SK-N-SH (cell line): ENCODE data around the gene KCNB1. TPM values are rescaled to one million over a fixed set of nuclear protein-coding genes. Genes with fewer than 3 reads are reported as not detected.

ENCODE experiments used
- CTCF ChIA-PET: fragments of 300-600, 350-600 bp; formaldehyde crosslinking; extraction: SDS; loops from one replicate; lab custom pipeline; 2021; lab: Yijun Ruan, JAX
- POLR2A ChIA-PET: fragments of 350-600 bp; sonication (Branson Sonifier 250); formaldehyde crosslinking; extraction: SDS; loops from one replicate; lab custom pipeline; 2020; ENCODE audit warnings: antibody characterized with exemption, inconsistent platforms; lab: Yijun Ruan, JAX
- DNase-seq: peaks from one replicate; pipeline ENCODE4 v3.0.0; 2012
- H2AFZ ChIP-seq: fragments of 200-600 bp; sonication (generic); 2 replicates; pipeline ENCODE4 v1.8.1; 2016; ENCODE audit warnings: antibody characterized with exemption, mild to moderate bottlenecking, low read depth
- H3F3A ChIP-seq: fragments of 200-600 bp; sonication (generic); replicated peaks from 2 replicates; pipeline ENCODE3; 2016; ENCODE audit warnings: antibody characterized with exemption, mild to moderate bottlenecking; ENCODE audit not compliant: insufficient read depth
- H3K27ac ChIP-seq, 2 experiments: fragments of 200-500 bp in 1 of 2; fragments of 200-600 bp in 1 of 2; sonication (Bioruptor generic) in 1 of 2; sonication (generic), shearing (Covaris generic) in 1 of 2; 2 replicates each; pipeline versions ENCODE4 v1.5.1 to v1.6.1; 2014 to 2016; ENCODE audit warnings: low read depth in 2 of 2, inconsistent platforms in 1 of 2, low read length in 1 of 2, mild to moderate bottlenecking in 1 of 2, mixed read lengths in 1 of 2
- H3K27me3 ChIP-seq: fragments of 200-600 bp; sonication (generic), shearing (Covaris generic); 2 replicates; pipeline ENCODE4 v1.6.1; 2016; ENCODE audit warnings: mixed run types; ENCODE audit not compliant: insufficient read depth
- H3K36me3 ChIP-seq, 2 experiments: fragments of 200-500 bp in 1 of 2; fragments of 200-600 bp in 1 of 2; sonication (Bioruptor generic) in 1 of 2; sonication (generic) in 1 of 2; replicated peaks in 1 of 2; 2 replicates each; pipeline versions ENCODE3 to v1.5.1; 2014 to 2016; ENCODE audit warnings: low read length in 1 of 2, mild to moderate bottlenecking in 1 of 2; ENCODE audit not compliant: insufficient read depth in 2 of 2, control insufficient read depth in 1 of 2
- H3K4me1 ChIP-seq, 2 experiments: fragments of 200-500 bp in 1 of 2; fragments of 200-600 bp in 1 of 2; sonication (Bioruptor generic) in 1 of 2; sonication (generic), shearing (Covaris generic) in 1 of 2; 2 replicates each; pipeline versions ENCODE4 v1.5.1 to v1.6.1; 2014 to 2016; ENCODE audit warnings: low read depth in 1 of 2, low read length in 1 of 2, mixed run types in 1 of 2; ENCODE audit not compliant: insufficient read depth in 2 of 2, control insufficient read depth in 1 of 2
- H3K4me2 ChIP-seq: fragments of 200-600 bp; sonication (generic), shearing (Covaris generic); 2 replicates; pipeline ENCODE4 v1.6.1; 2017; ENCODE audit warnings: mixed run types
- H3K4me3 ChIP-seq, 2 experiments: fragments of 200-500 bp in 1 of 2; fragments of 200-600 bp in 1 of 2; sonication (Bioruptor generic) in 1 of 2; sonication (generic), shearing (Covaris generic) in 1 of 2; 2 replicates each; pipeline versions ENCODE4 v1.5.1 to v1.8.1; 2014 to 2016; ENCODE audit warnings: low read depth in 2 of 2, inconsistent platforms in 1 of 2, low read length in 1 of 2, mild to moderate bottlenecking in 1 of 2, mixed read lengths in 1 of 2, moderate library complexity in 1 of 2
- H3K79me2 ChIP-seq: fragments of 200-600 bp; sonication (generic); 2 replicates; pipeline ENCODE4 v1.8.1; 2017; ENCODE audit warnings: mild to moderate bottlenecking; ENCODE audit not compliant: insufficient read depth
- H3K9ac ChIP-seq: fragments of 200-600 bp; sonication (generic); 2 replicates; pipeline ENCODE4 v1.6.1; 2017; ENCODE audit warnings: mixed run types
- H3K9me2 ChIP-seq: fragments of 200-600 bp; sonication (generic); 2 replicates; pipeline ENCODE4 v1.6.1; 2017; ENCODE audit warnings: mixed run types
- H3K9me3 ChIP-seq: fragments of 200-600 bp; sonication (generic); 2 replicates; pipeline ENCODE4 v1.6.1; 2017; ENCODE audit warnings: mixed run types, mild to moderate bottlenecking, moderate library complexity
- H4K20me1 ChIP-seq: fragments of 200-600 bp; sonication (generic); 2 replicates; pipeline ENCODE4 v1.6.1; 2017; ENCODE audit warnings: mild to moderate bottlenecking, mixed run types; ENCODE audit not compliant: insufficient read depth
- CTCF ChIP-seq: fragments of 200-600 bp; sonication (generic); IDR thresholded peaks from 2 replicates; pipeline ENCODE4 v1.6.1; 2017; ENCODE audit warnings: antibody characterized with exemption, mild to moderate bottlenecking, moderate library complexity
- ELF1 ChIP-seq: IDR thresholded peaks from 2 replicates; pipeline ENCODE4 v1.4.0; 2012
- EP300 ChIP-seq, 2 experiments: IDR thresholded peaks; 2 replicates each; pipeline versions ENCODE4 v1.4.0 to v1.6.1; 2012; ENCODE audit warnings: borderline replicate concordance in 1 of 2, low read depth in 1 of 2, low read length in 1 of 2
- FOXJ3 ChIP-seq: sonication (generic); formaldehyde crosslinking; IDR thresholded peaks from 2 replicates; pipeline ENCODE4 v1.5.1; 2020; ENCODE audit warnings: mild to moderate bottlenecking, missing genetic modification reagents
- GATA2 ChIP-seq: sonication (generic); formaldehyde crosslinking; IDR thresholded peaks from 2 replicates; pipeline ENCODE4 v1.5.0; 2020; ENCODE audit warnings: mild to moderate bottlenecking, missing genetic modification reagents
- RAD21 ChIP-seq: IDR thresholded peaks from 2 replicates; pipeline ENCODE4 v1.6.1; 2012; ENCODE audit warnings: mild to moderate bottlenecking, low read length
- REST ChIP-seq: IDR thresholded peaks from 2 replicates; pipeline ENCODE4 v1.6.1; 2012; ENCODE audit warnings: mild to moderate bottlenecking, low read depth, low read length, moderate library complexity
- SIN3A ChIP-seq: IDR thresholded peaks from 2 replicates; pipeline ENCODE4 v1.6.1; 2012; ENCODE audit warnings: low read depth, mild to moderate bottlenecking, low read length, moderate library complexity, borderline replicate concordance
- SMC3 ChIP-seq: IDR thresholded peaks from 2 replicates; pipeline ENCODE4 v1.6.1; 2012; ENCODE audit warnings: low read depth, low read length, improper control_type of control experiment
- USF2 ChIP-seq: fragments of 150-350 bp; IDR thresholded peaks from 2 replicates; pipeline ENCODE4 v1.6.1; 2017; ENCODE audit warnings: antibody characterized with exemption, low read length, low read depth, borderline replicate concordance
- YY1 ChIP-seq: IDR thresholded peaks from 2 replicates; pipeline ENCODE4 v1.4.0; 2012; ENCODE audit warnings: low read depth, mild to moderate bottlenecking
- WGBS: methylation state at CpG from one replicate; pipeline ENCODE4 v1.1.6; 2017; ENCODE audit warnings: low lambda C conversion rate; 5-methylcytosine and 5-hydroxymethylcytosine counted together
- polyA plus RNA-seq, 3 experiments: library from polyadenylated mRNA; depleted of rRNA; stranded (reverse); fragments of >200 nt; gene quantifications; 2 replicates each; pipeline ENCODE4 v1.2.3, GENCODE V29; 2012

The KCNB1 gene
- polyA plus RNA-seq, 1 of the 3 experiments (the other 2 are of a cell fraction): 0.82 TPM

- Histone ChIP-seq H3K4me2 (no peak overlapping the region), H3K27ac (no peak overlapping the region), H4K20me1 (no peaks in the 10 kb centered on the region), H3K4me3 (no peak overlapping the region), H3K27me3 (no peaks in the 10 kb centered on the region), H3K4me1 (no peaks in the 10 kb centered on the region), H3K9ac (no peak overlapping the region), H3K79me2 (no peaks in the 10 kb centered on the region), H3K36me3 (no peaks in the 10 kb centered on the region), H2AFZ (no peak overlapping the region), H3K9me2 (no peaks in the 10 kb centered on the region), H3K9me3 (no peaks in the 10 kb centered on the region), H3F3A (no peaks in the 10 kb centered on the region)
- no peak for TF ChIP-seq YY1
- TF ChIP-seq ELF1: no peak
- no peak for TF ChIP-seq SIN3A
- no peak for TF ChIP-seq EP300 (IDR thresholded peaks at IDR 0.05; ENCODE audit: borderline replicate concordance in 1 of 2, low read depth in 1 of 2, low read length in 1 of 2)
- no peak for TF ChIP-seq GATA2
- TF ChIP-seq RAD21: no peak
- no peak for TF ChIP-seq REST
- no peak for TF ChIP-seq USF2
- no peak for TF ChIP-seq SMC3
- no peak for TF ChIP-seq FOXJ3 (CRISPR knock-in tag)
- no peak for TF ChIP-seq CTCF
- DNase-seq: no peak
- ChIA-PET POLR2A (no interaction called here), CTCF (interaction anchor here (0.7 to 15.8 kb wide), 11 partner anchors 8 to 271 kb away, joined by 3 to 317 read pairs (median 4); no protein-coding TSS in a partner anchor)
- 70% methylated on average over 13 of the region's 17 CpGs for WGBS
These were observed 34.7 kb upstream of the KCNB1 start for GRCh38 chr20:49516916-49517804.
